ENCODE measurements around the gene TRAPPC2L.

DNA sequence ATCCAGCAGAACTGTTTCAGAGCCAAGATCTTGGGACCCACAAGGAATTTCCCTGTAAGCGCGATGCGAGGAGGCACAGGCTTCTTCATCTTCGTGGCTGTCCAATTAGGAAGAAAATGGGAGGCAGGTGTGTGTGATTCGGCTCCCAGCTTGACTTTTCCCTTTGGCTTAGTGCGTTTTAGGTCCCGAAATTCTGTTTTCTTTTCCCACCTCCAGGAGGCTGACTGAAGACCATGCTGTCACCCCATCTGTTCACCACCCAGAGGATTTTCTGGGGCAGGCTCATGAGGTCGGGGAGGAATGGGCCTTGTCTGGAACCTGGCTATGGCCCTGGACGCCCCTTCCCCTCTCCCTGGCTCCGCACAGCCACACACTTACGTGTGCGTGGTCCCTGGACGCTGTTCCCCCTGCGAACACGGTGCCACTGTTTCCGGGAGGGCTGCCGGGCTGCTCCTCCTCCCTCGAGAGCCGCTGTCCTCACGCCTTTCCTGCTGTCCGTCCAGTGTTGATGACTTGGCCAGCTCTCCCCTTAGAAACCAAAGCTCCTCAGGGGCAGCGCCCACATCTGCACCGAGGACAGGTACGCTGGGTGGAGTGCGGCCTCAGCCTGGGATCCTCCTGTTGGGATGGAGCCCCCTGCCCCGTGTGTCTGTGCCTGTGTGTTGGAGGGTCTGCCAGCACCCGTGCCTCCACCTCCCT lies 12.2 kb downstream of the TRAPPC2L start:
- TF ChIP-seq, protein P1, sequence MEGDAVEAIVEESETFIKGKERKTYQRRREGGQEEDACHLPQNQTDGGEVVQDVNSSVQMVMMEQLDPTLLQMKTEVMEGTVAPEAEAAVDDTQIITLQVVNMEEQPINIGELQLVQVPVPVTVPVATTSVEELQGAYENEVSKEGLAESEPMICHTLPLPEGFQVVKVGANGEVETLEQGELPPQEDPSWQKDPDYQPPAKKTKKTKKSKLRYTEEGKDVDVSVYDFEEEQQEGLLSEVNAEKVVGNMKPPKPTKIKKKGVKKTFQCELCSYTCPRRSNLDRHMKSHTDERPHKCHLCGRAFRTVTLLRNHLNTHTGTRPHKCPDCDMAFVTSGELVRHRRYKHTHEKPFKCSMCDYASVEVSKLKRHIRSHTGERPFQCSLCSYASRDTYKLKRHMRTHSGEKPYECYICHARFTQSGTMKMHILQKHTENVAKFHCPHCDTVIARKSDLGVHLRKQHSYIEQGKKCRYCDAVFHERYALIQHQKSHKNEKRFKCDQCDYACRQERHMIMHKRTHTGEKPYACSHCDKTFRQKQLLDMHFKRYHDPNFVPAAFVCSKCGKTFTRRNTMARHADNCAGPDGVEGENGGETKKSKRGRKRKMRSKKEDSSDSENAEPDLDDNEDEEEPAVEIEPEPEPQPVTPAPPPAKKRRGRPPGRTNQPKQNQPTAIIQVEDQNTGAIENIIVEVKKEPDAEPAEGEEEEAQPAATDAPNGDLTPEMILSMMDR (CRISPR knock-in tag; IDR thresholded peaks at IDR 0.05): no peak
- no peak for TF ChIP-seq NFYB (CRISPR knock-in tag; IDR thresholded peaks at IDR 0.05)
- TF ChIP-seq RBM39 (IDR thresholded peaks at IDR 0.05; ENCODE audit: low read depth, low read length, poor library complexity, severe bottlenecking): no peak
- no peak for TF ChIP-seq TEAD2 (CRISPR knock-in tag; IDR thresholded peaks at IDR 0.05)
- no peak for TF ChIP-seq KLF16 (CRISPR knock-in tag; IDR thresholded peaks at IDR 0.05)
- no peak for TF ChIP-seq SETDB1 (CRISPR knock-in tag; IDR thresholded peaks at IDR 0.05; ENCODE audit: borderline replicate concordance)
- TF ChIP-seq KLF6 (CRISPR knock-in tag; IDR thresholded peaks at IDR 0.05): no peak
- TF ChIP-seq GTF2F1 (IDR thresholded peaks at IDR 0.05; ENCODE audit: low read length): no peak

Data from HepG2 (cell line).